Keratinocyte (primary cell): ENCODE measurements around the gene SHPK. TPM values are rescaled to one million over a fixed set of nuclear protein-coding genes. Genes with fewer than 3 reads are reported as not detected.

Experiments used
- DNase-seq: peaks from one replicate; pipeline ENCODE4 v3.0.0-alpha.2; 2011; ENCODE audit warnings: low read depth, missing footprints, low spot score
- FAIRE-seq: peaks from 2 replicates; lab custom pipeline; 2011; peaks lifted over from hg19 to GRCh38; lab: Jason Lieb, UNC
- H2AFZ ChIP-seq: 2 replicates; pipeline ENCODE4 v1.6.0; 2012; ENCODE audit warnings: low read length, control low read depth, inconsistent platforms; ENCODE audit not compliant: control insufficient read depth
- H3K27ac ChIP-seq: 2 replicates; pipeline ENCODE4 v1.5.1; 2011; ENCODE audit warnings: low read length; ENCODE audit not compliant: control insufficient read depth, insufficient read depth
- H3K27me3 ChIP-seq: 3 replicates; pipeline ENCODE4 v1.6.0; 2011; ENCODE audit warnings: low read length; ENCODE audit not compliant: control insufficient read depth, insufficient read depth; ENCODE audit errors: extremely low read depth
- H3K36me3 ChIP-seq, 2 experiments: 2 replicates in 1 of 2; 3 replicates in 1 of 2; pipeline ENCODE4 v1.5.1; 2011; ENCODE audit warnings: low read length in 2 of 2, mild to moderate bottlenecking in 1 of 2; ENCODE audit not compliant: control insufficient read depth in 2 of 2, insufficient read depth in 2 of 2; ENCODE audit errors: extremely low read depth in 1 of 2
- H3K4me1 ChIP-seq: 3 replicates; pipeline ENCODE4 v1.5.1; 2011; ENCODE audit warnings: low read length; ENCODE audit not compliant: control insufficient read depth, insufficient read depth; ENCODE audit errors: extremely low read depth
- H3K4me2 ChIP-seq: 3 replicates; pipeline ENCODE4 v1.6.0; 2011; ENCODE audit warnings: low read depth, low read length; ENCODE audit not compliant: control insufficient read depth, insufficient read depth; ENCODE audit errors: extremely low read depth
- H3K4me3 ChIP-seq, 3 experiments: fragments of 200-600 bp in 1 of 3; sonication (generic) in 1 of 3; 2 replicates in 2 of 3; 3 replicates in 1 of 3; pipeline ENCODE4 v1.5.1; 2011 to 2016; ENCODE audit warnings: low read length in 3 of 3, mild to moderate bottlenecking in 3 of 3, control low read depth in 2 of 3, inconsistent platforms in 1 of 3, low read depth in 1 of 3, mixed read lengths in 1 of 3, mixed run types in 1 of 3, moderate library complexity in 1 of 3; ENCODE audit not compliant: control insufficient read depth in 2 of 3, insufficient read depth in 2 of 3; ENCODE audit errors: extremely low read depth in 1 of 3
- H3K79me2 ChIP-seq: 2 replicates; pipeline ENCODE4 v1.6.0; 2012; ENCODE audit warnings: low read length; ENCODE audit not compliant: control insufficient read depth, insufficient read depth
- H3K9ac ChIP-seq: 3 replicates; pipeline ENCODE4 v1.6.0; 2011; ENCODE audit warnings: low read length; ENCODE audit not compliant: control insufficient read depth, insufficient read depth; ENCODE audit errors: extremely low read depth
- H3K9me1 ChIP-seq: 3 replicates; pipeline ENCODE4 v1.6.0; 2011; ENCODE audit warnings: low read length; ENCODE audit not compliant: control insufficient read depth, insufficient read depth; ENCODE audit errors: extremely low read depth
- H3K9me3 ChIP-seq: 2 replicates; pipeline ENCODE4 v1.5.1; 2012; ENCODE audit warnings: low read depth, low read length; ENCODE audit not compliant: control insufficient read depth
- H4K20me1 ChIP-seq: 3 replicates; pipeline ENCODE4 v1.6.0; 2011; ENCODE audit warnings: low read length; ENCODE audit not compliant: control insufficient read depth, insufficient read depth; ENCODE audit errors: extremely low read depth
- CTCF ChIP-seq, 3 experiments: IDR thresholded peaks in 1 of 3; conservative IDR thresholded peaks in 1 of 3; optimal IDR thresholded peaks in 1 of 3; 2 replicates in 2 of 3; 3 replicates in 1 of 3; pipeline versions ENCODE3 to v1.5.1; 2011; ENCODE audit warnings: low read length in 3 of 3, mild to moderate bottlenecking in 3 of 3, moderate library complexity in 2 of 3, control low read depth in 1 of 3, inconsistent platforms in 1 of 3; ENCODE audit not compliant: insufficient read depth in 2 of 3; ENCODE audit errors: extremely low read depth in 1 of 3
- EZH2 ChIP-seq: IDR thresholded peaks from one replicate; pipeline ENCODE4 v1.6.1; 2012; ENCODE audit warnings: inconsistent platforms, mild to moderate bottlenecking, low read length, moderate library complexity
- dilution Hi-C: fragments of 300-500 bp; cut with MboI; formaldehyde crosslinking; loops from one replicate; pipeline ENCODE4 v1.7.0; 2020; ENCODE audit warnings: low sequenced_read_pairs; ENCODE audit not compliant: extremely low pct_ligation_motif_present
- polyA plus RNA-seq, 5 experiments: library from polyadenylated mRNA; depleted of rRNA in 3 of 5; stranded (reverse) in 3 of 5; stranded (forward) in 1 of 5; unstranded in 1 of 5; fragments of >200 nt; gene quantifications; 1 replicate in 1 of 5; 2 replicates in 3 of 5; 3 replicates in 1 of 5; pipeline versions ENCODE4 v1.2.1 to v1.2.3, GENCODE V29; 2011 to 2012; ENCODE audit warnings: missing spikeins in 2 of 5, low read depth in 1 of 5, low replicate concordance in 1 of 5

SHPK gene
- polyA plus RNA-seq, 1 donor (not counting 4 experiments of a cell fraction or from before 2014, with no cell fraction given) = 9.2 TPM

- peaks cover 19 to 21% of the 10 kb centered on the region in 2 experiments for H3K36me3 ChIP-seq
- H3K27ac ChIP-seq = no peak overlapping the region
- DNase-seq (no peak), FAIRE-seq (no peak)
- no peaks in the 10 kb centered on the region for H3K4me1 ChIP-seq
- no peaks in the 10 kb centered on the region for H3K9me3 ChIP-seq
- H3K4me2 ChIP-seq = no peak overlapping the region
- TF ChIP-seq CTCF (optimal IDR thresholded peaks at IDR 0.05 in 1 of 3, IDR thresholded peaks at IDR 0.05 in 1 of 3, conservative IDR thresholded peaks at IDR 0.05 in 1 of 3; ENCODE audit: extremely low read depth in 1 of 3, insufficient read depth in 2 of 3, low read length in 3 of 3) = no peak
- no peak for TF ChIP-seq EZH2
- H3K9me1 ChIP-seq = no peaks in the 10 kb centered on the region
- no peaks in the 10 kb centered on the region for H3K79me2 ChIP-seq
- no peak overlapping the region for H3K4me3 ChIP-seq
- no peak overlapping the region for H3K9ac ChIP-seq
- dilution Hi-C loops = no loop called here
- H2AFZ ChIP-seq = no peak overlapping the region
- H3K27me3 ChIP-seq = no peaks in the 10 kb centered on the region
- no peaks in the 10 kb centered on the region for H4K20me1 ChIP-seq
These were observed 8.9 kb downstream of the SHPK start for GRCh38 chr17:3626831-3627768.

GRCh38 chr17:3622977-3623594, 13.0 kb downstream of the SHPK start:
- H3K36me3 ChIP-seq = peaks cover 21 to 26% of the 10 kb centered on the region in 2 experiments
- no peaks in the 10 kb centered on the region for H3K9me3 ChIP-seq
- no peak for TF ChIP-seq CTCF (optimal IDR thresholded peaks at IDR 0.05 in 1 of 3, IDR thresholded peaks at IDR 0.05 in 1 of 3, conservative IDR thresholded peaks at IDR 0.05 in 1 of 3; ENCODE audit: extremely low read depth in 1 of 3, insufficient read depth in 2 of 3, low read length in 3 of 3)
- no peak for TF ChIP-seq EZH2
- no peak overlapping the region for H3K9ac ChIP-seq
- no peak overlapping the region for H3K4me3 ChIP-seq
- FAIRE-seq (no peak), DNase-seq (no peak)
- no peaks in the 10 kb centered on the region for H3K4me1 ChIP-seq
- no peaks in the 10 kb centered on the region for H3K27me3 ChIP-seq
- no peak overlapping the region for H3K4me2 ChIP-seq
- no peaks in the 10 kb centered on the region for H3K79me2 ChIP-seq
- no peaks in the 10 kb centered on the region for H3K9me1 ChIP-seq
- H3K27ac ChIP-seq = no peak overlapping the region
- dilution Hi-C loops = no loop called here
- no peaks in the 10 kb centered on the region for H4K20me1 ChIP-seq
- H2AFZ ChIP-seq = no peak overlapping the region
